HepG2 (cell line): Measurements from ENCODE around the gene DCAF4. TPM values are rescaled to one million over a fixed set of nuclear protein-coding genes. Genes with fewer than 3 reads are reported as not detected.

ENCODE experiments used
- ATAC-seq: fragments of 200-7000 bp; cut with Tn5 transposase; 3 replicates; pipeline ENCODE4 v1.9.1; 2020; ENCODE audit warnings: mild to moderate bottlenecking, moderate library complexity
- BruUV-seq: library from RNA; stranded (reverse); fragments of 400-500 nt; replicated peaks from 2 replicates; lab custom pipeline; 2021; lab: Mats Ljungman, UMichigan
- CTCF ChIA-PET: fragments of 300-600 bp; formaldehyde crosslinking; extraction: SDS; loops from one replicate; lab custom pipeline; 2021; ENCODE audit warnings: low total read pairs, inconsistent platforms, low intra/inter-chr PET ratio; lab: Yijun Ruan, JAX
- POLR2A ChIA-PET: fragments of 350-600 bp; sonication (Branson Sonifier 250); formaldehyde crosslinking; loops from one replicate; lab custom pipeline; 2020; ENCODE audit warnings: antibody characterized with exemption, inconsistent platforms; lab: Yijun Ruan, JAX
- DNase-seq: peaks from one replicate; pipeline ENCODE4 v3.0.0-alpha.2; 2015; ENCODE audit warnings: low spot score
- FAIRE-seq: peaks from 3 replicates; lab custom pipeline; 2011; peaks lifted over from hg19 to GRCh38; lab: Jason Lieb, UNC
- H2AFZ ChIP-seq: one replicate; pipeline ENCODE4 v1.6.1; 2011; ENCODE audit warnings: low read length, inconsistent platforms
- H3K27ac ChIP-seq: fragments of 300-600 bp; 3 replicates; pipeline ENCODE4 v1.8.0; 2011; ENCODE audit warnings: mixed run types, mild to moderate bottlenecking, mixed read lengths, low read length, inconsistent platforms; ENCODE audit not compliant: insufficient read depth; ENCODE audit errors: extremely low read length
- H3K27me3 ChIP-seq, 2 experiments: fragments of 200-600 bp in 1 of 2; 2 replicates in 1 of 2; 3 replicates in 1 of 2; pipeline versions ENCODE4 v1.6.0 to v1.8.0; 2011; ENCODE audit warnings: low read length in 2 of 2, mild to moderate bottlenecking in 2 of 2, moderate library complexity in 2 of 2, inconsistent platforms in 1 of 2; ENCODE audit not compliant: insufficient read depth in 2 of 2, control insufficient read depth in 1 of 2
- H3K36me3 ChIP-seq, 2 experiments: fragments of 200-600 bp in 1 of 2; replicated peaks in 1 of 2; 2 replicates in 1 of 2; 3 replicates in 1 of 2; pipeline versions ENCODE4 v1.5.1 to v1.8.0; 2011; ENCODE audit warnings: low read length in 2 of 2, inconsistent platforms in 1 of 2; ENCODE audit not compliant: insufficient read depth in 2 of 2, control insufficient read depth in 1 of 2
- H3K4me1 ChIP-seq: 2 replicates; pipeline ENCODE4 v1.5.1; 2012; ENCODE audit warnings: low read length, inconsistent platforms; ENCODE audit not compliant: insufficient read depth
- H3K4me2 ChIP-seq: 2 replicates; pipeline ENCODE4 v1.6.0; 2011; ENCODE audit warnings: low read depth, low read length, inconsistent platforms
- H3K4me3 ChIP-seq, 3 experiments: fragments of 200-600 bp in 1 of 3; sonication (generic), shearing (Covaris generic) in 1 of 3; replicated peaks in 1 of 3; 2 replicates each; pipeline ENCODE4 v1.5.1; 2011 to 2016; ENCODE audit warnings: low read length in 3 of 3, inconsistent platforms in 2 of 3, low read depth in 2 of 3, mild to moderate bottlenecking in 2 of 3, control low read depth in 1 of 3, mixed read lengths in 1 of 3; ENCODE audit not compliant: insufficient read depth in 1 of 3
- H3K79me2 ChIP-seq: one replicate; pipeline ENCODE4 v1.6.1; 2011; ENCODE audit warnings: low read length, inconsistent platforms; ENCODE audit not compliant: insufficient read depth
- H3K9ac ChIP-seq: 2 replicates; pipeline ENCODE4 v1.6.0; 2011; ENCODE audit warnings: mild to moderate bottlenecking, low read depth, low read length, inconsistent platforms; ENCODE audit not compliant: insufficient read depth
- H3K9me3 ChIP-seq: 2 replicates; pipeline ENCODE4 v1.5.1; 2012; ENCODE audit warnings: mild to moderate bottlenecking, low read length
- H4K20me1 ChIP-seq: 2 replicates; pipeline ENCODE4 v1.6.0; 2011; ENCODE audit warnings: inconsistent platforms, mild to moderate bottlenecking, low read length, moderate library complexity; ENCODE audit not compliant: insufficient read depth
- BRF2 ChIP-seq: sonication (generic); formaldehyde crosslinking; IDR thresholded peaks from 2 replicates; pipeline ENCODE4 v1.8.1; 2022; ENCODE audit warnings: mild to moderate bottlenecking, missing genetic modification reagents
- CBX1 ChIP-seq: IDR thresholded peaks from one replicate; pipeline ENCODE4 v1.6.1; 2016; ENCODE audit warnings: antibody characterized with exemption, low read depth
- GTF3A ChIP-seq: sonication (generic); formaldehyde crosslinking; conservative IDR thresholded peaks from 2 replicates; pipeline ENCODE4 v1.4.0; 2020; ENCODE audit warnings: mild to moderate bottlenecking, missing genetic modification reagents
- KDM3A ChIP-seq: IDR thresholded peaks from 2 replicates; pipeline ENCODE4 v1.6.1; 2018; ENCODE audit warnings: low read depth, missing compliant biosample characterization
- MTF1 ChIP-seq: sonication (generic); formaldehyde crosslinking; IDR thresholded peaks from 2 replicates; pipeline ENCODE4 v1.5.0; 2020; ENCODE audit warnings: missing genetic modification reagents
- NR2F1 ChIP-seq, 2 experiments: fragments of 450-650 bp in 1 of 2; formaldehyde crosslinking in 1 of 2; IDR thresholded peaks; 2 replicates each; pipeline versions ENCODE4 v1.5.0 to v1.6.1; 2016 to 2020; ENCODE audit warnings: mild to moderate bottlenecking in 1 of 2, missing compliant biosample characterization in 1 of 2, missing genetic modification reagents in 1 of 2, moderate library complexity in 1 of 2
- RORA ChIP-seq: sonication (generic); formaldehyde crosslinking; IDR thresholded peaks from 2 replicates; pipeline ENCODE4 v1.5.0; 2020; ENCODE audit warnings: mild to moderate bottlenecking, missing genetic modification reagents, moderate library complexity
- ZBTB34 ChIP-seq: sonication (generic); formaldehyde crosslinking; IDR thresholded peaks from 2 replicates; pipeline ENCODE4 v1.8.0; 2022; ENCODE audit warnings: mild to moderate bottlenecking, missing genetic modification reagents
- ZFP90 ChIP-seq: sonication (generic); formaldehyde crosslinking; IDR thresholded peaks from 2 replicates; pipeline ENCODE4 v1.8.0; 2022; ENCODE audit warnings: missing genetic modification reagents, mild to moderate bottlenecking, inconsistent platforms, borderline replicate concordance
- ZNF512B ChIP-seq: sonication (generic); formaldehyde crosslinking; IDR thresholded peaks from 2 replicates; pipeline ENCODE4 v1.5.1; 2020; ENCODE audit warnings: missing genetic modification reagents, mild to moderate bottlenecking, borderline replicate concordance
- WGBS: methylation state at CpG from one replicate; pipeline ENCODE4 v1.1.6; 2017; ENCODE audit warnings: low lambda C conversion rate; 5-methylcytosine and 5-hydroxymethylcytosine counted together
- in situ Hi-C: cut with HindIII; loops from 2 replicates; pipeline ENCODE4 v1.10.0; 2017; ENCODE audit warnings: low pct_unique_long_range_greater_than_20kb; ENCODE audit not compliant: extremely low pct_ligation_motif_present
- intact Hi-C: fragments of 100-400 bp; cut with micrococcal nuclease; formaldehyde crosslinking; loops from one replicate; pipeline ENCODE4 v1.10.0; 2022; ENCODE audit not compliant: unreplicated experiment
- polyA plus RNA-seq, 8 experiments: library from polyadenylated mRNA; depleted of rRNA in 3 of 8; stranded (reverse) in 7 of 8; unstranded in 1 of 8; fragments of >200 nt; fragmentation: Illumina TruSeq in 4 of 8; extraction: Trizol in 4 of 8; gene quantifications; 2 replicates each; pipeline versions ENCODE4 v1.2.1 to v1.2.3, GENCODE V29; 2011 to 2016; ENCODE audit warnings: low read depth in 4 of 8, missing spikeins in 1 of 8, mixed read lengths in 1 of 8; ENCODE audit not compliant: insufficient read depth in 1 of 8
- total RNA-seq, 5 experiments: library from RNA; depleted of rRNA; stranded (reverse); fragments of >200 nt; fragmentation: Illumina TruSeq; extraction: Trizol; gene quantifications; 2 replicates each; pipeline ENCODE4 v1.2.3, GENCODE V29; 2016; ENCODE audit warnings: low read depth in 1 of 5

DCAF4 gene
- total and polyA plus RNA-seq, 2 of the 13 experiments (the other 11 are each of a cell fraction or from before 2014, with no cell fraction given): 18.8 to 21.1 TPM

GRCh38 chr14:72932893-72933292 is 6.6 kb downstream of the DCAF4 start:
- CTCF ChIA-PET: no interaction called here

GRCh38 chr14:72939630-72940029 is 13.4 kb downstream of the DCAF4 start:
- no peak for ATAC-seq
- FAIRE-seq: no peak
- Histone ChIP-seq H3K27ac (no peak overlapping the region), H3K36me3 (peaks cover 20 to 53% of the 10 kb centered on the region in 2 experiments; a peak in 4 of 5 replicates), H3K4me3 (no peak overlapping the region), H3K9me3 (no peaks in the 10 kb centered on the region), H3K79me2 (no peaks in the 10 kb centered on the region), H3K27me3 (no peaks in the 10 kb centered on the region), H3K4me2 (no peak overlapping the region), H3K4me1 (peaks cover 8% of the 10 kb centered on the region), H2AFZ (no peak overlapping the region), H4K20me1 (peaks cover 7% of the 10 kb centered on the region; the same call in 1 of the 2 replicates), H3K9ac (no peak overlapping the region)
- 88% methylated on average over 9 of the region's 13 CpGs for WGBS
- POLR2A ChIA-PET: no interaction called here
- CTCF ChIA-PET: no interaction called here
- DNase-seq: no peak
- in situ Hi-C loops (no loop called here), intact Hi-C loops (no loop called here)
- no TSS peak for BruUV-seq
- TF ChIP-seq BRF2 (CRISPR knock-in tag): no peak
- no peak for TF ChIP-seq GTF3A (CRISPR knock-in tag)
- TF ChIP-seq NR2F1 (CRISPR knock-in tag; IDR thresholded peaks at IDR 0.05): no peak
- TF ChIP-seq ZBTB34 (CRISPR knock-in tag): no peak
- no peak for TF ChIP-seq ZFP90 (CRISPR knock-in tag)
- TF ChIP-seq ZNF512B: no peak
- no peak for TF ChIP-seq KDM3A (CRISPR knock-in tag)

More at GRCh38 chr14:72932893-72933292, 6.6 kb downstream of the DCAF4 start:
- Histone ChIP-seq H3K4me2 (no peak overlapping the region), H3K4me1 (peaks cover 15% of the 10 kb centered on the region), H3K79me2 (peaks cover 26% of the 10 kb centered on the region), H3K27ac (no peak overlapping the region), H3K9ac (no peak overlapping the region), H3K27me3 (no peaks in the 10 kb centered on the region), H3K4me3 (no peak overlapping the region), H3K9me3 (no peaks in the 10 kb centered on the region)
- DNase-seq (no peak), FAIRE-seq (no peak)
- intact Hi-C loops: no loop called here
- in situ Hi-C loops: no loop called here
- POLR2A ChIA-PET: no interaction called here
- BruUV-seq: no TSS peak
- TF ChIP-seq ZBTB34 (CRISPR knock-in tag): no peak
- TF ChIP-seq CBX1: no peak
- no peak for TF ChIP-seq MTF1 (CRISPR knock-in tag)
- no peak for TF ChIP-seq RORA (CRISPR knock-in tag)
- TF ChIP-seq, all 625 proteins: peak for 0
- no peak for ATAC-seq
- WGBS: 98% methylated on average over 7 of the region's 7 CpGs
- H4K20me1 ChIP-seq: peaks cover 4% of the 10 kb centered on the region; the same call in 1 of the 2 replicates
- peaks cover under 1 to 2% of the 10 kb centered on the region in 2 experiments; a peak in 2 of 5 replicates for H3K36me3 ChIP-seq
- no peak overlapping the region for H2AFZ ChIP-seq
